Measurements from ENCODE around the gene TIMM44.
"Not testable (repeated sequence)": the region's sequence is repeated elsewhere in the genome, so short reads cannot be mapped to it uniquely, and the experiment has no call there.

The TIMM44 gene

DNA sequence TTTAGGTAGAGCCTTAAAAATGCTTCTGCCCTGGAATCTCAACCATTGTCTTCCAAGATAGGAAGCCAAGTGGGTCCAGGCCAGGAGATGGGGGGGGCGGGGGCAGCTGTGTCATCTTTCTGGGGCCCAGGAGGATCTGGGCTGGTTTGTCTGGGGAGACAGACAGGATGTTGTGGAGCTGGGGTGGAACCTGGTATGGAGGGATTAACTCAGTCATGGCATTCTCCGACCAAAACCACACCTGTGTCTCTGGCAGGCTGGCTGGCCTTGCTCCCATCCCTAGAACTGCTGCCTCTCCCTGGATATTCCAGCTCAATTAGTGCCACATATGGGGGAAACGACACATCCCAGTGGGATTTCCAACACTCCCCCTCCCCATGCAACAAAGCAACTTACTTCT, 42.5 kb downstream of the TIMM44 start:
- no peak for DNase-seq (ENCODE audit: low read depth, low spot score)

DNA sequence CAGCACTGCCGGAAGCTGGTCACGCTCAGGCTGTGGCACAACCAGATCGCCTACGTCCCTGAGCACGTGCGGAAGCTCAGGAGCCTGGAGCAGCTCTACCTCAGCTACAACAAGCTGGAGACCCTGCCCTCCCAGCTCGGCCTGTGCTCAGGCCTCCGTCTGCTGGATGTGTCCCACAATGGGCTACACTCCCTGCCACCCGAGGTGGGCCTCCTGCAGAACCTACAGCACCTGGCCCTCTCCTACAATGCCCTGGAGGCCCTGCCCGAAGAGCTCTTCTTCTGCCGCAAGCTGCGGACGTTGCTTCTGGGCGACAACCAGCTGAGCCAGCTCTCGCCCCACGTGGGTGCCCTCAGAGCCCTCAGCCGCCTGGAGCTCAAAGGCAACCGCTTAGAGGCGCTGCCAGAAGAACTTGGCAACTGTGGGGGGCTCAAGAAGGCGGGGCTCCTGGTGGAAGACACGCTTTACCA, 43.0 kb downstream of the TIMM44 start:
- no peak for DNase-seq (ENCODE audit: low read depth, low spot score)

DNA sequence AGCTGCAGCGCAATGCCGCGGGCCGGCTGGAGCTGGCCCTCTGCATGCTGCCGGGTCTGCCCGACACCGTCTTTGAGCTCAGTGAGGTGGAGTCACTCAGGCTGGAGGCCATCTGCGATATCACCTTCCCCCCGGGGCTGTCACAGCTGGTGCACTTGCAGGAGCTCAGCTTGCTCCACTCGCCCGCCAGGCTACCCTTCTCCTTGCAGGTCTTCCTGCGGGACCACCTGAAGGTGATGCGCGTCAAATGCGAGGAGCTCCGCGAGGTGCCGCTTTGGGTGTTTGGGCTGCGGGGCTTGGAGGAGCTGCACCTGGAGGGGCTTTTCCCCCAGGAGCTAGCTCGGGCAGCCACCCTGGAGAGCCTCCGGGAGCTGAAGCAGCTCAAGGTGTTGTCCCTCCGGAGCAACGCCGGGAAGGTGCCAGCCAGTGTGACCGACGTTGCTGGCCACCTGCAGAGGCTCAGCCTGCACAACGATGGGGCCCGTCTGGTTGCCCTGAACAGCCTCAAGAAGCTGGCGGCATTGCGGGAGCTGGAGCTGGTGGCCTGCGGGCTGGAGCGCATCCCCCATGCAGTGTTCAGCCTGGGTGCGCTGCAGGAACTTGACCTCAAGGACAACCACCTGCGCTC, 43.6 kb downstream of the TIMM44 start:
- no peak for DNase-seq (ENCODE audit: low read depth, low spot score)

DNA sequence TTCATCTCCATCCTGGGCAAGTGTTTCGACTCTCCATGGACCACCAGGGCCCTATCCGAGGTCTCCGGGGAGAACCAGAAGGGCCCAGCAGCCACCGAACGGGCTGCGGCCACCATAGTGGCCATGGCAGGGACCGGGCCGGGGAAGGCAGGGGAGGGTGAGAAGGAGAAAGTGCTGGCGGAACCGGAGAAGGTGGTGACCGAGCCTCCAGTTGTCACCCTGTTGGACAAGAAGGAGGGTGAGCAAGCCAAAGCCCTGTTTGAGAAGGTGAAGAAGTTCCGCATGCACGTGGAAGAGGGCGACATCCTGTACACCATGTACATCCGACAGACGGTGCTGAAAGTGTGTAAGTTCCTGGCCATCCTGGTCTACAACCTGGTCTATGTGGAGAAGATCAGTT, 44.5 kb downstream of the TIMM44 start:
- no peak for DNase-seq (ENCODE audit: low read depth, low spot score)

DNA sequence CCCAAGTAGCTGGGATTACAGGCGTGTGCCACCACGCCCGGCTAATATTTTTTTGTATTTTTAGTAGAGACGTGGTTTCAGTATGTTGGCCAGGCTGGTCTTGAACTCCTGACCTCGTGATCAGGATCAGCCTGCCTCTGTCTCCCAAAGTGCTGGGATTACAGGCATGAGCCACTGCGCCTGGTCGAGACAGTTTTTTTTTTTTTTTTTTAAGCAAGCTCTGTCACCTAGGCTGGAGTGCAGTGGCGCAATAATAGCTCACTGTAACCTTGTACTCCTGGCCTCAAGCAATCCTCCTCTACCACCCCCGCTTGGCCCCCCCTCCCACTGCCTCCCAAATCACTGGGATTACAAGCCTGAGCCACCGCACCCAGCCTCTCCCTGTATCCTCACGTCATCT, 46.2 kb downstream of the TIMM44 start:
- DNase-seq (ENCODE audit: low read depth, low spot score) = no peak

DNA sequence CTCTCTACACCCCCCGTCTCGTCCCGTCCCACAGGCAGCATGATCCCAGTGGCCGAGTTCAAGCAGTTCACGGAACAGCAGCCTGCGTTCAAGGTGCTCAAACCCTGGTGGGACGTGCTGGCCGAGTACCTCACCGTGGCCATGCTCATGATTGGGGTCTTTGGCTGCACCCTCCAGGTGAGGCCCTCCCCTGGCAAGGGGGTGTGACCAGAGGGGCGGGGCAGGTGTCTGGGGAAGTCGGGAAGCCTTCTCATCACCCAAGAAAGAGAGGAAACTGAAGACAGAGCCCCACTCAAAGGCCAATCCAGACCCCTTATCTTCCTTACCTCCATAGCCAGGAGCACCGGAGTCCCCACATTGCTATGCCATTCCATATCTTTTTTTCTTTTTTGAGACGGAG, 47.9 kb downstream of the TIMM44 start:
- DNase-seq (ENCODE audit: low read depth, low spot score) = no peak

DNA sequence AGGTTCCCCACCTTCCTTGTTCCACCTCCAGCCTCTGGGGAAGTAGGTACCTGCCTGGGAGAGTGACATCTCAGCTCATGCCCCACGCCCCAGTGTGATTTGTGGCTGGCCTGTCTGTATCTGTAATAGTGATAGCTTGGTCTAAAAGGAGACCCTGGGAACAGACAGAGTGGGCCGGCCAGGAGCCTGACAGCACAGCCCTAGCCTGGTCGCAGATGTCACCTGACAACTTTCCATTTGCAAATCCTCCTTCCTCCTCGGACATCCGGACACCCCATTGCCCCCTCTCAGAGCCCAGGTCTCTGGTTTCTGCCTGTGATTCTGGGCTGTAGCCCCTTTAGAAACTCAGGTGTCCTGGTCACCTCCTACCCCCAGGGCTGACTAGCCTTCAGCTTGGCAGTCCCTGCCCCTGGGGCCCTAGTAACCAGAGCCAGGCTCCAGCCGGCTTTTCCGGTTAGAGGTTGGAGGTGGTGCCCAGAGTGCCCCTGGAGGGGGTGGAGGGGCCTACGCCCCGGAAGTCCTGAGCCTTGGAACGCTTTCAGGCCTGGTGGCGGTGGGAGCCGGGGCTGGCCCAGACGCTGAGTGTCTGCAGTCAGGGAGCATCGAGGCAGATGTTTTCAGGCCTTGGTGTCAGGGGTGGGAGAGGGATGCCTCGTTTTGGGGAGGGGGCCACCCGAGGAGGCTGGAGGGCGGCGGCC, 48.7 kb downstream of the TIMM44 start:
- DNase-seq (ENCODE audit: low read depth, low spot score) = no peak

DNA sequence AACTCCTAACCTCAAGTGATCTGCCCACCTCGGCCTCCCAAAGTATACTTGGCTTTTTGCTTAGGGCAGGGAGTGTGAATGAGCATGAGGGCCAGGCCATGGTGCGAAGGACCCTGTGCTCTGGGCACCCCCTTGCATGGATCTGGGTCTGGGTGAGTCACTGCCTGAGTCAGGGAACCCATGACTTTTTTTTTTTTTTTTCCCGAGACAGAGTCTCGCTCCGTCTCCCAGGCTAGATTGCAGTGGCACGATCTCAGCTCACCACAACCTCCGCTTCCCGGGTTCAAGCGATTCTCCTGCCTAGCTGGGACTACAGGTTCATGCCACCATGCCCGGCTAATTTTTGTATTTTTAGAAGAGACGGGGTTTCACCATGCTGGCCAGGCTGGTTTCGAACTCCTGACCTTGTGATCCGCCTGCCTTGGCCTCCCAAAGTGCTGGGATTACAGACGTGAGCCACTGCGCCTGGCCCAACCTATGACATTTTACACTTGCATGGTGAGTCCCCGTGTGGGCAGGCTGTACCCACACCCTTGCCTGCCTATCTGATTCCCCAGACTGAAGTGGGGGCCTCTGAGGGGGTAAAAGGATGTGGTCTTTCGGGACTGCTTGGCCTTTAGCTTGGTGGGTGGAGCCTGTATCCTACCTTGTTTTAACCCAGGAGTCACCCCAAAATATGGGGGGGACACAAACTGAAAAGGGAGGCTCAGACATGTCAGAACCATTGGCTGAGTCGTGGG, 49.9 kb downstream of the TIMM44 start:
- DNase-seq (ENCODE audit: low read depth, low spot score) = not testable (repeated sequence)

DNA sequence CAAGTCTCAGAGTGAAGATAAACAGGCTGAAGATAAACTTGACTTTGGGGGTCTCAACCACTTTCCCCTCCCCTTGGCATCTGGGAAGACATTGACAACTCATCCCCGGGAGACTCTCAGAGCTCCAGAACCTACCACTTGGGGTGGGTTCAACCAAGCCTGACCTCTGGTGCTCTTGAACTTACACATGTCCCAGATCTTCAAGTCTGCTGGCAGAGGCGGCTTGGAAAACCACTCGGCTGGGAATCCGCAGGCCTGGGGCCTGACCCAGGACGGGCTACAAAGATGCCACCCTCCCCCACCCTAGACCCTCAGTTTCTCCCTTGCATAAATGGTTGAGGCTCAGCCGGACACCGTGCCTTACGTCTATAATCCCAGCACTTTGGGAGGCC, 54.6 kb downstream of the TIMM44 start:
- DNase-seq (ENCODE audit: low read depth, low spot score) = no peak

DNA sequence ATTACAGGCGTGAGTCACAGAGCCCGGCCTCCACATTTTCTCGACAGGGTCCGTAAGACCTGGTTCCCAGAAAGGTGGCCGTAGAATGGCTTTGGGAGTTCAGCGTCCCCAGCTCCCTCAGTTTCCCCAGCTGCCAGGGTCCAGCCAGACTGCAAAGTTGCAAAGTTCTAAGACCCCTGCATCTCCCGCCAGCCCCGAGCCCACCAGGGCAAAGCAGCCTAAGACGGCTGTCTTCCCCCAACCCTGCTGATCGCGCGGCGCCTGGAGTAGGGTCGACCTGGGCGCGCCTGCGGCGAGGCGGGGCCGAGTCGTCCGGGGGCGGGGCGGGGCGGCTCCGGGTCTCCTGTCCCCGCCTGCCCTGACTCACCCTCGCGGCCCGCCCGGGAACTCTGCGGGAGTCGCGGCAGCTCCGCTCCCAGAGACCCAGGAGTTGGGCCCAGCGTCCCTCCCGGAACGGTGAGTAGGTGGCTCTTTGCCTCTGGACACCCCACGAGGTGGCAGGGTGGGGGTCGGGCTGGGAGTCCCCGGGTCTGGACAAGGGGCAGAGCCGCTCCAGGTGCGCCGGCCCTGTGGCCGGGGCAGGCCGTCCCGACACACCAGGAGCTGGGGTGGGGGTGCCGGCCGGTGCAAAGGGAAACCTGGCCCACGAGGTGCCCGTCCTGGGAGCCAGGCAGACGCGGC, 55.2 kb downstream of the TIMM44 start, which contains the start of gene LRRC8E:
Gene LRRC8E, plus strand, starts transcription at position 366 of the 681 bp plus-strand sequence. CDS start 7,094 bp downstream, outside the sequence.
- DNase-seq (ENCODE audit: low read depth, low spot score) = no peak

DNA sequence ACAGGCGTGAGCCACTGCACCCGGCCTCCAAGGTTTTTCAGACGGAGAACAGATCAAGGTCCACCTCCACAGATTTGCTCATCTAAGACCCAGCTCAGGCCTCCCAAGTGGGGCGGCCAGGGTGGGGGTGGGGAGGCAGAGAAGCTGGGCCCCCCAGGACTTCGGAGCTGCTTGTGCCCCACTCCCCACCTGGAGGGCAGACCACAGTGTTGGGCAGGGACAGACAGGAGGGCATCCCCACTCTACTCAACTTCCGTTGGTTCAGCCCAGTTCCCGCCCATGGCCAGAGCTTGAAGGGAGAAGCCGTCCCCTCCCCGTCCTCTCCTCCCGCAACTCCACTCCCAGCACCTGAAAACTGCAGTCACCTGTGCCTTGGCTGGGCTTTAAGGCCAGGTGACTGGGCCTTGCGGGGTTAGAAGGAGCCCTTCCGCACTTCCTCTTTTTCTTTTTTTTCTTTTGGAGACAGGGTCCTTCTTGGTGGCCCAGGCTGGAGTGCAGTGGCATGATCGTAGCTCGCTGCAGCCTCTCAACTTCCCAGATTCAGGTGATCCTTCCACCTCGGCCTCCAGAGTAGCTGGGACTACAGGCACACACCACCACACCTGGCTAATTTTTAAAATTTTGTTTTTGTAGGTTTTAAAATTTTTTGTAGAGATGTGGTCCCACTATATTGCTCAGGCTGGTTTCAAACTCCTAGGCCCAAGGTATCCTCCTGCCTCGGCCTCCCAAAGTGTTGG, 55.9 kb downstream of the TIMM44 start:
- no peak for DNase-seq (ENCODE audit: low read depth, low spot score)

DNA sequence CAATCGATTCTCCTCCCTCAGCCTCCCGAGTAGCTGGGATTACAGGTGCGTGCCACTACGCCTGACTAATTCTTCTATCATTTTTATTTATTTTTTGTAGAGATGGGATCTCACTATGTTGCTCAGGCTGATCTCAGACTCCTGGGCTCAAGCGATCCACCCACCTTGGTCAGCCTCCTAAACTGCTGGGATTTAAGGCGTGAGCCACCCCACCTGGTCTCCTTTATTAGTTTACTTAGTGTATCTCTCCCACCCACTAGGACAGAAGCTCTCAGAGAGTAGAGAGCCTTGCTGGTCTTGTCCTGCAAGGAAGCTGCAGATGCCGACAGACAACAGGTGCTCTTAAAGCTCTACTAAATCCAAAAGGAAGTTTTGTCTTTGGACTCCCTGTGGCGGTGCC, 57.6 kb downstream of the TIMM44 start:
- DNase-seq (ENCODE audit: low read depth, low spot score) = no peak

DNA sequence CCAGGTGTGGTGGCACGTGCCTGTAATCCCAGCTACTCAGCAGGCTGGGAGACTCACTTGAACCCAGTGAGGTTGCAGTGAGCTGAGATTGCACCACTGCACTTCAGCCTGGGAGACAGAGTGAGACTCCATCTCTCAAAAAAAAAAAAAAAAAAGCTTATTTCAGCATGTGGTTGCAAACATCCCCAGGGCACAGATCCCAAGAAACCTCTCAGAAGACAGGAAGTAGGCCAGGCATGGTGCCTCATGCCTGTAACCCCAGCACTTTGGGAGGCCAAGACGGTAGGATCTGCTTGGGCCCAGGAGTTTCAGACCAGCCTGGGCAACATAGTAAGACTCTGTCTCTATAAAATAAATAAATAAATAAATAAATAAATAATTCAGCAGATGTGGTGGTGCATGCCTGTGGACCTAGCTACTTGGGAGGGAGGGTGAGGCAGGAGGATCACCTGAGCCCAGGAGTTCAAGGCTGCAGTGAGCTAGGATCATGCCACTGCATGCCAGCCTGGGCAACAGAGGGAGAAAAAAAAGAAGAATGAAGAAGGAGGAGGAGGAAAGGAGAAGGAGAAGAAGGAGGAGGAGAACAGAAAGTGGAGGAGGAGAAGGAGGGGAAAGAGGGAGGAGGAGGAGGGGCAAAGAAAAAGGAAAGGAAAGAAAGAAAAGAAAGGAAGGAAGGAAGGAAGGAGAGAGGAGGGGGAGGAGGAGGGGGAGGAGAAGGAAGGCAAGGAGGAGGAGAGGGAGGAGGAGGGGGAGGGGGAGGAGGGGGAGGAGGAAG, 59.5 kb downstream of the TIMM44 start:
- no peak for DNase-seq (ENCODE audit: low read depth, low spot score)

DNA sequence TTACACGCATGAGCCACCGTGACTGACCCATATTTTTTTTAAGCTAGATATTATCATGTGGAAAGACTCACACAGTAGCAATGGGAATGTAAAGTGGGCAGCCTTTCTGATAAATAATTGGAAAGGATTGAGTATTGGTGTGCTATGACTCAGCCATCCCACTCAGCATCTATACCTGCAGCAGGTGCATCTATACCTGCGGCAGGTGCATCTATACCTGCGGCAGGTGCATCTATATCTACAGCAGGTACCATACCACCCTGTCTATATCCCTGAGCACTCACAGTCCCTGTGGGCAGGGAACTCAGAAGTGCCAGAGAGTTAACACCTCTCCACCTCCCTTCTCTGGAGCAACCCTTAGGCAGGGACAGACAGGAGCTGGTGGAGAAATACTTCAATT, 60.4 kb downstream of the TIMM44 start:
- no peak for DNase-seq (ENCODE audit: low read depth, low spot score)

DNA sequence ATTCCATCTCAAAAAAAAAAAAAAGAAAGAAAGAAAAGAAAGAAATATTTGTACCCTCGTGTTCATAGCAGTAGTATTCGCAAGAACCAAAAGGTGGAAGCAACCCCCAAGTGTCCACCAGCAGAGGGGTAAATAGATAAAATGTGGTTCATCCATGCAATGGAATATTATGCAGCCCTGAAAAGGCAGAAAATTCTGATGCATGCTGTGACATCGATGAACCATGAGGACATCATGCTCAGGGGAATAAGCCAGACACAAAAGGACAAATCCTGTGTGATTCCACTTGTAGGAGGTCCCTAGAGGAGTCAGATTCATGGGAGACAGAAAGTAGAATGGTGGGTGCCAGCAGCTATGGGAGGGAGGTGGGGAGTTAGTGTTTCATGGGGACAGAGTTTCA, 61.6 kb downstream of the TIMM44 start:
- DNase-seq (ENCODE audit: low read depth, low spot score) = no peak

DNA sequence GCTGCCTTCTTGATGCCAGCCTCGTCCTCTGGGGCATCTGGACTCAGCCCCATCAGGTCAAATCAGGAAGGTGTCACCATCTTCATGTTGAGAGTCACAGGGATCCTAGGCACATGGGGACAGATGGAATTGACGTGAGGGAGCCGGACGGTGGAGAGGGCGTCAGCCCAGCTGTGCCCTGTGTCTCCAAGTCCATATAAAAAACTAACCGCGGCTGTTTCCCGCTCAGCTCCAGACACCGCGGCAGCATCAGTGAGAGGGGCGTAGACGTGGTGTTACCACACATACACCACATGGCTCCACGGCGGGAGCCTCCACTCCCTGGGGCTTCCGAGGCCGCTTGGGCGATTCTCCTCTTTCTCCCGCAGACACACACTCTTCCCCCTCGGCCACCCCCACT, 63.6 kb downstream of the TIMM44 start:
- no peak for DNase-seq (ENCODE audit: low read depth, low spot score)

DNA sequence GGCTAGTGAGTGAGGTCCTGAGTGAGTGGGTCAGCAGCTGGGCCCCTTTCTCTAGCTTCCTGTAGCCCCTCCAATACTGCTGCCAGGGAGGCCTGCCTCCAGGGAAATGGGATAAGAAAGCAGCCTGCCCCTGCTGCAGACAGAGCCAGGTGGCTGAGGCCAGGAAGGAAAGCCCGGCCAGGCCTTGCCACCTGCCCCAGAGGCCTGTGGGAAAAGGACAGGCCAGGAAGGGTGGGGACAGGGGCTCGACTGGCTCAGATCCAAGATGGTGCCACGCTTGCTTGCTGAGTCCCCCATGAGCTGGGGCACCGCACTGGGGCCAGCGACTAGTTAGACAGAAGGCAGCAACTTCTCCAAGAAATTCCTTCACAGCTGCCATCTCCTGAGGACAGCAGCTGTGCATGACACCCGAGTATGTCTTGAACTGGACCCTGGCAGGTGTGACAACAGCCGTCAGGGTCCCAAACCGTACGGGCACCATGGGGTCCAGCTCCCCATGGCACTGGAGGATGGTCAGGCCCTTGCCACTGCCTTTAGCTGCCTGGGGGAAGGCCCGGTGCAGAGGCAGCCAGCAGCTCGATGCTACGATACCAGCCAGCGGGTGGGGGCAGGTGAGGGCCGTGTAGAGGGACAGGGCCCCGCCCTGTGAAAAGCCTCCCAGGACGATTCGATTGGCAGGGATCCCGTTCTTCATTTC, 64.2 kb downstream of the TIMM44 start:
- no peak for DNase-seq (ENCODE audit: low read depth, low spot score)

DNA sequence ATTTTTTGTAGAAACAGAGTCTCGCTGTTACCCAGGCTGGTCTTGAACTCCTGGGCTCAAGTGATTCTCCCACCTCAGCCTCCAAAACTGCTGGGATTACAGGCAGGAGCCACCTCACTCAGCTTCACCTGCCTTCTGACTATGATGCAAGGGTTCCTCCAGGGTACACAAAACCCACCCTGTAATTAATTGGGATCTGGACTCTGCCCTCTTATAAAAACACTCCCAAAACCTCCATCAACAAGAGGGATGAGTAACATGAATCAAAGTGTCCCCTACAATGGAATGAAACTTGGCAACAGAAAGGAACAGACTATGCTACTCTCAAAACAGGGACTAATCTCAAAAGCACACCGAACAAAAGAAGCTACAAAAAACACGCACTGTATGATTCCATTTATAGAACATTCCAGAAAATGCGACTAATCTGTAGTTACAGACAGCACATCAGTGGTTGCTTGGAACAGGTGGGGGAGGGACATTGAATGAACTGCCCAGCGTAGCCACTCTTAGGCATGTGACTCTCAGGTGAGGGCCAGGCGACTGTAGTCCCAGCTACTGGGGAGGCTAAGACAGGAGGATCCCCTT, 66.1 kb downstream of the TIMM44 start:
- DNase-seq (ENCODE audit: low read depth, low spot score) = no peak

Data from activated naive CD8-positive, alpha-beta T cell treated with anti-CD3 and anti-CD28 coated beads, Interleukin-2, amount 50 U/mL, for 16 hours (primary cell).